ENCODE results near the gene PPIA.
"Not testable (repeated sequence)": the region's sequence is repeated elsewhere in the genome, so short reads cannot be mapped to it uniquely, and the experiment has no call there.

- TF ChIP-seq CTCF, POLR2A, EP300 (IDR thresholded peaks at IDR 0.05): not testable (repeated sequence)
Measured at GRCh38 chr7:44785218-44785617, 11.3 kb upstream of the PPIA start.

Data from gastroesophageal sphincter (tissue), 3 donors.